GM21360 (cell line): Measurements from ENCODE around the gene RAB40C.

Source experiments
- ATAC-seq: cut with Tn5 transposase; IDR thresholded peaks from one replicate; pipeline ENCODE4 v1.9.1; 2021; ENCODE audit warnings: mild to moderate bottlenecking, moderate library complexity; ENCODE audit not compliant: unreplicated experiment

RAB40C gene

GRCh38 chr16:610513-611381, 20.9 kb downstream of the RAB40C start:
- no peak for ATAC-seq

- no peak for ATAC-seq
These were observed 25.3 kb downstream of the RAB40C start for GRCh38 chr16:615122-615521.

GRCh38 chr16:616733-617586, 27.1 kb downstream of the RAB40C start:
- no peak for ATAC-seq

- ATAC-seq = no peak
These were observed 28.0 kb downstream of the RAB40C start for GRCh38 chr16:617855-618254.

- ATAC-seq = no peak
These were observed 29.7 kb downstream of the RAB40C start for GRCh38 chr16:619476-620100.

- no peak for ATAC-seq
These were observed 31.0 kb downstream of the RAB40C start for GRCh38 chr16:620700-621525.

- ATAC-seq = no peak
These were observed 31.8 kb downstream of the RAB40C start for GRCh38 chr16:621526-622105.

DNA sequence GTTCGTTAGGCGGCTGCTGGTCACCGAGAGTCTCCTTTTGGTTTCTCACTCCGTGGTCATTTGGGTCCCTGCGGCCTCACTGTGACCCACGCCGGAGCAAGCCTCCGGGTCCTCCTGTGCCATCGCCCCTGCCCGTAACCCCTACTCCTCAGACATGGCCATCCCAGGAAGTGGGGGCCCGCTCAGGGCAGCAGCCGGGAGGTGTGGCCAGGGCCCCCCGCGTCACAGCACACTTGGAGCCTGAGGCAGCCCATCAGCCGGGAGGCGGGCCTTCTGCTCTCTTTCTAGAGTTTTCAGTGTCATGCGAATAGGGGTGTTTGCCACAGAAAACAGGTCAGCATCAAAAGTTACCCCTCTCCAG, 33.0 kb downstream of the RAB40C start:
- no peak for ATAC-seq

- no peak for ATAC-seq
These were observed 34.7 kb downstream of the RAB40C start for GRCh38 chr16:624526-625070.

GRCh38 chr16:625117-625976, 35.5 kb downstream of the RAB40C start:
- ATAC-seq = no peak

- no peak for ATAC-seq
These were observed 36.3 kb downstream of the RAB40C start for GRCh38 chr16:625977-626765.

DNA sequence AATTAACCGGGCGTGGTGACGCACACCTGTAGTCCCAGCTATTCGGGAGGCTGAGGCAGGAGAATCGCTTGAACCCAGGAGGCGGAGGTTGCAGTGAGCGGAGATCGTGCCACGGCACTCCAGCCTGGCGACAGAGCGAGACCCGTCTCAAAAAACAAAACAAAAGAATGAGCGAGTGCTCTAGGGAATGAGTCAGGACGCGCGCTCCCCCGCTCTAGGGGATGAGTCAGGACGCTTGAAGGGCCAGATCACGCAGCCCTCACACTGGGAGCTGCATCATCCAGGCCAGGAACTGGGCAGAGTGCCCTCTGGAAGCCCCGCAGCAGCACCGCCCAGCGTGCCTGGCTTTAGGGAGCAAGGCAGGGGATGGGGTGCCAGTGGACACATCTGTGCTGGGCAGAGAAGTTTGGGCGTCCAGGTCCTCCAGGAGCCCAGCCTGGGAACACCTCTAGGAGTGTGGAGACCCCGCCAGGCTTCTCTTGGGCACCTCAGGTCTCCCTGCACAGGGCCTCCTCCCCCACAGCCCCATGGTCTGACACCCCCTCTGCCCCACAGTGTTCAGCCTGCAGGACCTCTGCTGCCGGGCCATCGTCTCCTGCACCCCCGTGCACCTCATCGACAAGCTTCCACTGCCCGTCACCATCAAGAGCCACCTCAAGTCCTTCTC, 37.1 kb downstream of the RAB40C start:
- ATAC-seq = no peak

DNA sequence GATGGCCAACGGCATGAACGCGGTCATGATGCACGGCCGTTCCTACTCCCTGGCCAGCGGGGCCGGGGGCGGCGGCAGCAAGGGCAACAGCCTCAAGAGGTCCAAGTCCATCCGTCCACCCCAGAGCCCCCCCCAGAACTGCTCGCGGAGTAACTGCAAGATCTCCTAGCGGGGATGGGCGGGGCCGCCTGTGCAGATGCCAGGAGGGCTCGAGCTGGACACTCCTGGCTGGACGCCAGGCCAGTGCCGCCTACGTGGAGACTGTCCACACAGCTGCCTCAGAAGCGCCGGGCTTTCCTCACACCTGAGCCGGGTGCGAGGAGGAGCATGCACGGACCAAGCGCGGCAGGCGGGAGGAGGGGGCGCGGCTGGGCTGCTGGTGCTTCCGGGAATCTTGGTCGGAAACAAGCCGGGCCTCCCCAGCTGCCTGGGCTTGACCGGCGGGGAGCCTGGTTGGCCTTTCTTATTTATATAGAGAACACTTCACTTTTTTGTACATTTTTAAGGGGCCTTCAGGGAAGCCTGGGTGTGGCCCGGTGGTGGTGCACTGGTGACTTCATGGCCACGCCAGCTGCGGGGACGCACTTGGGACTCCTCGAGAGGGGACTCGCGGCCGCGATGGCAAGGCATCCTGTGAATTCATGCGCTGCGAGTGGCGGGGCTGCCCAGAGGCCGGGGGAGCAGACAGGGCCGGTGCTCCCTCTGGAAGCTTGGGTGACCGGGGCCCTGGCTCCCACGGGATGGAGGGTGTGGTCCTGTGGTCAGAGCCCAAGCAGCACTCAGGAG, 37.8 kb downstream of the RAB40C start:
- ATAC-seq = no peak

DNA sequence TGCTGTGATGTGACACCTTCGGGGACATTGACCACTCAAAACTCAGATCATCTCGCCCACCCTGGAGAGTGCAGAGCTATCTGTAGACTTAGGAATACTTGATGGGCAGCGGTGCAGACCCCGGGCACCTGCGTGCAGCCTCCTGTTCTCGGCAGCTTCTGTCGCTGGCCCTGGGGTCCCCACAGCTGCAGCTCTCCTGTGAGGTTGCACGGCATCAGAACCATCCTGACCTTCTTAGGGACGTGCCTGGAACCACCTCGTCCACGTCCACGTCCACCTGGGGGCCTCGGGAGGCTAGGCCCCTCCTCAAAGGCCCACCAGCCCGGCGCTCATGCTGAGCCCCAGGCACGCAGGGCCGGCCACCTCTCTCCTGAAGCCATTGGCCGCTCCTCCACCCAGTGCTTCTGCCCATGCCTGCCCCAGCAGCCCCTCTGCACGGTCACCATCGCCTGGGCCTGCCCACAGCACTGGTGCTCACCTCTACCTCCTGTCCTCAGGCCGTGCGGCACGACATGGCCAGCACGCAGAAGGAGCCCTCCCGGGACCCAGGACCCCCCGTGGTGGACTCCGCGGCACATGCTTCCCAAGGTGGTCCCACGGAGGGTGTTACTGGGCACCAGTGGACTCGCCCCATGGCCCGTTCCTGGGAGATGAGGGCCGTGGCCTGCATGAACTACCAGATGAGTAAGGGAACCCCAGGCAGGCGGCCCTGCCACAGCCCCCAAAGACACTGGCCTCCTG, 38.6 kb downstream of the RAB40C start:
- ATAC-seq = no peak

DNA sequence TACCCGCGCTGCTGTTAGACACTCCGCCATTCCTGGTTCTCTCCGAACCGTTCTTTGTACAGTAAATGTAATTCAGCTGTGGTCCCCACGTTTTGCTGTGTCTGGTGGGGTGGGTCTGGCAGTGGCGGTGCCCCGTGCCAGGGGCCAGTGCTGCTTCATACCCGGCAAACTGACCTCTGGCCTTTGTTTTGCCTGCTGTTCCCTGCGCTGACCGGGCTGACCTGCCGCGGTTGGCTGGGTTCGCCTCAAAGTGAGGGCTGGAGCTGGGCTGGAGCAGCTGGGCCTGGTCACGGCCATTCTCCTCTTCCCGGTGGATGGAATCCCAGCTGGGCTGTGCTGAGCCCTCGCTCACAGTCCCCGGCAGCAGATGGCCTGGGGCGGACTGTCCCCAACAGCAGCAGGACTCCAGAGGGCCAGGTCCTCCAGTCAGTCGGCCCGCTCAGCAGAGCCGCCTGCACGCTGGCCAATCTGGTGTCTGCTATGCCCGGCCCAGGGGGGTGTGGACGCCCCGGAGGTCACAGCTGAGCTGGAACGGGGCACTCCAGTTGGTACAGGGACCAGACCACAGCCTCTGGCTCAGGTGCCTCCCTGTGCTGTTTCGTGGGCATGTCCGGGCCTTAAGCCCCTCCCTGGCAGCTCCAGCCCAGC, 39.4 kb downstream of the RAB40C start:
- ATAC-seq = no peak

- ATAC-seq = no peak
These were observed 40.0 kb downstream of the RAB40C start for GRCh38 chr16:629833-630248.
